Breast epithelium (tissue), 3 donors: ENCODE results near the gene OR4D10.
"Not testable (repeated sequence)": the region's sequence is repeated elsewhere in the genome, so short reads cannot be mapped to it uniquely, and the experiment has no call there.

Source experiments
- POLR2A ChIP-seq: fragments of 450-650 bp; IDR thresholded peaks from one replicate; pipeline ENCODE4 v1.6.1; 2016; ENCODE audit warnings: antibody characterized with exemption, mild to moderate bottlenecking, moderate library complexity
- POLR2AphosphoS5 ChIP-seq, 3 donors: sonication (generic); formaldehyde crosslinking; IDR thresholded peaks; one replicate each; pipeline ENCODE4 v1.6.1; 2017; ENCODE audit warnings: antibody characterized with exemption in 3 of 3
- TF ChIP-seq, protein P1 (sequence below), 3 donors: fragments of 450-650 bp; IDR thresholded peaks; one replicate each; pipeline ENCODE4 v1.5.1; 2016 to 2017; ENCODE audit warnings: antibody characterized with exemption in 3 of 3, mild to moderate bottlenecking in 3 of 3, moderate library complexity in 3 of 3

DNA sequence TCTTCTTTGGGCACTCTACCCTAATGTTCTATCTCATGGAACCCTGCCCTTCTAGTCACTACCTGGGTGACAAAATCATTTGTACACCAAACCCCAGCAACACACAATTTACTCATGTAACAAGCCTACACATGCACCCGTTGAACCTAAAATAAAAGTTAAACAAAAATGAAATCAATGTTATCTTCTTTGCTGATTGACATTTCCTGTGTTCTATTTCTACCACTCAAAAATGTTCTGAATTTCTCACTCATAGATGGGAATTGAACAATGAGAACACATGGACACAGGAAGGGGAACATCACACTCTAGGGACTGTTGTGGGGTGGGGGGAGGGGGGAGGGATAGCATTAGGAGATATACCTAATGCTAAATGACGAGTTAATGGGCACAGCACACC lies 47.0 kb downstream of the OR4D10 start:
- not testable (repeated sequence) for TF ChIP-seq POLR2AphosphoS5 (IDR thresholded peaks at IDR 0.05); POLR2A
- TF ChIP-seq, protein P1, sequence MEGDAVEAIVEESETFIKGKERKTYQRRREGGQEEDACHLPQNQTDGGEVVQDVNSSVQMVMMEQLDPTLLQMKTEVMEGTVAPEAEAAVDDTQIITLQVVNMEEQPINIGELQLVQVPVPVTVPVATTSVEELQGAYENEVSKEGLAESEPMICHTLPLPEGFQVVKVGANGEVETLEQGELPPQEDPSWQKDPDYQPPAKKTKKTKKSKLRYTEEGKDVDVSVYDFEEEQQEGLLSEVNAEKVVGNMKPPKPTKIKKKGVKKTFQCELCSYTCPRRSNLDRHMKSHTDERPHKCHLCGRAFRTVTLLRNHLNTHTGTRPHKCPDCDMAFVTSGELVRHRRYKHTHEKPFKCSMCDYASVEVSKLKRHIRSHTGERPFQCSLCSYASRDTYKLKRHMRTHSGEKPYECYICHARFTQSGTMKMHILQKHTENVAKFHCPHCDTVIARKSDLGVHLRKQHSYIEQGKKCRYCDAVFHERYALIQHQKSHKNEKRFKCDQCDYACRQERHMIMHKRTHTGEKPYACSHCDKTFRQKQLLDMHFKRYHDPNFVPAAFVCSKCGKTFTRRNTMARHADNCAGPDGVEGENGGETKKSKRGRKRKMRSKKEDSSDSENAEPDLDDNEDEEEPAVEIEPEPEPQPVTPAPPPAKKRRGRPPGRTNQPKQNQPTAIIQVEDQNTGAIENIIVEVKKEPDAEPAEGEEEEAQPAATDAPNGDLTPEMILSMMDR (IDR thresholded peaks at IDR 0.05): not testable (repeated sequence)
